HG03558 (cell line): ENCODE data around the gene POU2AF3.

Source experiments
- ATAC-seq: cut with Tn5 transposase; IDR thresholded peaks from one replicate; pipeline ENCODE4 v1.9.1; 2021; ENCODE audit warnings: moderate number of reproducible peaks; ENCODE audit not compliant: unreplicated experiment; ENCODE audit errors: extremely low read depth

Gene POU2AF3

GRCh38 chr11:111324277-111324720, 26.0 kb downstream of the POU2AF3 start:
- no peak for ATAC-seq

GRCh38 chr11:111325259-111325658, 26.9 kb downstream of the POU2AF3 start:
- no peak for ATAC-seq

- no peak for ATAC-seq
Observed at GRCh38 chr11:111326824-111327223, 28.5 kb downstream of the POU2AF3 start.

GRCh38 chr11:111327908-111328624, 29.7 kb downstream of the POU2AF3 start:
- no peak for ATAC-seq

GRCh38 chr11:111329306-111330204, 31.2 kb downstream of the POU2AF3 start:
- ATAC-seq, result no peak

GRCh38 chr11:111330234-111330893, 32.0 kb downstream of the POU2AF3 start:
- no peak for ATAC-seq

- ATAC-seq, result no peak
Observed at GRCh38 chr11:111331711-111332479, 33.5 kb downstream of the POU2AF3 start.

GRCh38 chr11:111334532-111335502, 36.5 kb downstream of the POU2AF3 start:
- ATAC-seq, result no peak

GRCh38 chr11:111335549-111335948, 37.2 kb downstream of the POU2AF3 start:
- no peak for ATAC-seq

GRCh38 chr11:111336062-111336461, 37.7 kb downstream of the POU2AF3 start:
- ATAC-seq, result no peak

GRCh38 chr11:111336582-111337256, 38.4 kb downstream of the POU2AF3 start:
- no peak for ATAC-seq

- ATAC-seq, result no peak
Observed at GRCh38 chr11:111339758-111340388, 41.5 kb downstream of the POU2AF3 start.

GRCh38 chr11:111342329-111342728, 44.0 kb downstream of the POU2AF3 start:
- no peak for ATAC-seq

GRCh38 chr11:111344032-111344431, 45.7 kb downstream of the POU2AF3 start:
- no peak for ATAC-seq

GRCh38 chr11:111347002-111347722, 48.8 kb downstream of the POU2AF3 start:
- ATAC-seq, result no peak

GRCh38 chr11:111347723-111348115, 49.4 kb downstream of the POU2AF3 start:
- no peak for ATAC-seq

GRCh38 chr11:111348147-111348546, 49.8 kb downstream of the POU2AF3 start:
- no peak for ATAC-seq
